ENCODE data around the gene USP28. TPM values are rescaled to one million over a fixed set of nuclear protein-coding genes. Genes with fewer than 3 reads are reported as not detected.

The USP28 gene
- polyA plus RNA-seq, 2 of the 4 experiments (the other 2 are of a cell fraction), result 15.4 to 31.3 TPM

- TF ChIP-seq PHF8 (IDR thresholded peaks at IDR 0.05; ENCODE audit: borderline replicate concordance, low read depth), result no peak
- no peak for TF ChIP-seq NFE2L2 (conservative IDR thresholded peaks at IDR 0.05; ENCODE audit: low read length)
- no peak for TF ChIP-seq BCL3 (IDR thresholded peaks at IDR 0.05)
- Histone ChIP-seq H3K27ac (peak overlapping the region; percentile 95 to 96), H3K4me1 (peaks cover 11% of the 10 kb centered on the region; the same call in 2 of the 3 replicates), H3K4me2 (peak overlapping the region; percentile 79), H3K4me3 (peak overlapping the region; percentile 81), H3K9me3 (no peaks in the 10 kb centered on the region)
- ATAC-seq (no peak), FAIRE-seq (no peak), DNase-seq (ENCODE audit: low read depth in 1 of 2, low spot score in 1 of 2) (no peak)
- WGBS (ENCODE audit: missing lambda C conversion rate), result 61% methylated on average over 22 of the region's 24 CpGs
- ChIA-PET POLR2A (interaction anchor here (0.6 kb wide), 1 partner anchor 41 kb away, joined by 3 read pairs; no protein-coding TSS in a partner anchor), CTCF (interaction anchor here (3.8 kb wide), 1 partner anchor 20 kb away, joined by 15 read pairs; no protein-coding TSS in a partner anchor)
These were observed 864 bp upstream of the USP28 start for GRCh38 chr11:113876074-113876797.

- ChIA-PET CTCF (interaction anchor here (1.5 to 3.8 kb wide), 2 partner anchors 21 to 387 kb away, joined by 6 to 15 read pairs; no protein-coding TSS in a partner anchor), POLR2A (interaction anchor here (0.6 to 1.6 kb wide), 2 partner anchors 10 to 21 kb away, joined by 3 to 7 read pairs; no protein-coding TSS in a partner anchor)
- H3K9me3 ChIP-seq, result no peaks in the 10 kb centered on the region
- ATAC-seq (peak in 1 of 2 experiments; percentile 33; a peak in 2 of 6 replicates), FAIRE-seq (no peak), DNase-seq (ENCODE audit: low read depth in 1 of 2, low spot score in 1 of 2) (peak in 1 of 2 experiments; percentile 7)
- TF ChIP-seq PHF8 (IDR thresholded peaks at IDR 0.05; ENCODE audit: borderline replicate concordance, low read depth) (no peak), CBX2 (IDR thresholded peaks at IDR 0.05; ENCODE audit: borderline replicate concordance, low read depth) (no peak), RFX5 (IDR thresholded peaks at IDR 0.05) (no peak), CHD2 (IDR thresholded peaks at IDR 0.05; ENCODE audit: low read length, partially characterized antibody) (no peak), SREBF2 (IDR thresholded peaks at IDR 0.05) (no peak), MYC (IDR thresholded peaks at IDR 0.05; ENCODE audit: borderline replicate concordance, low read length) (no peak), MAFK (IDR thresholded peaks at IDR 0.05; ENCODE audit: partially characterized antibody) (no peak), KDM1A (IDR thresholded peaks at IDR 0.05; ENCODE audit: low read depth) (no peak), POLR2AphosphoS2 (conservative IDR thresholded peaks at IDR 0.05; ENCODE audit: low read length) (no peak), ZC3H11A (IDR thresholded peaks at IDR 0.05) (no peak), BHLHE40 (IDR thresholded peaks at IDR 0.05; ENCODE audit: low read depth, low read length) (no peak), TP53 (CRISPR knock-in tag; IDR thresholded peaks at IDR 0.05) (no peak), RNF2 (IDR thresholded peaks at IDR 0.05; ENCODE audit: borderline replicate concordance, low read depth) (no peak)
- H3K4me3 ChIP-seq, result peak overlapping the region; percentile 81
- H3K27ac ChIP-seq, result peak overlapping the region; percentile 82 to 96
- peak overlapping the region; percentile 69 for H3K4me2 ChIP-seq
- H3K4me1 ChIP-seq, result peaks cover 11% of the 10 kb centered on the region; the same call in 2 of the 3 replicates
- WGBS (ENCODE audit: missing lambda C conversion rate), result 6% methylated on average over 19 of the region's 19 CpGs
These were observed 665 bp downstream of the USP28 start for GRCh38 chr11:113874581-113875233.

- ATAC-seq, result no peak
- Histone ChIP-seq H3K4me3 (peak overlapping the region; percentile 81), H3K4me1 (peaks cover 11% of the 10 kb centered on the region; the same call in 2 of the 3 replicates), H3K4me2 (peak overlapping the region; percentile 69), H3K27ac (no peak overlapping the region), H3K9me3 (no peaks in the 10 kb centered on the region)
- FAIRE-seq, result no peak
- ChIA-PET CTCF (interaction anchor here (1.0 to 3.8 kb wide), 3 partner anchors 22 to 387 kb away, joined by 3 to 15 read pairs (median 6); no protein-coding TSS in a partner anchor), POLR2A (interaction anchor here (0.6 to 1.6 kb wide), 2 partner anchors 10 to 22 kb away, joined by 3 to 7 read pairs; no protein-coding TSS in a partner anchor)
- WGBS (ENCODE audit: missing lambda C conversion rate), result 90% methylated on average over 17 of the region's 19 CpGs
- TF ChIP-seq E2F6 (IDR thresholded peaks at IDR 0.05; ENCODE audit: borderline replicate concordance, low read depth) (no peak), GATA3 (IDR thresholded peaks at IDR 0.05; ENCODE audit: borderline replicate concordance) (no peak), ESRRA (IDR thresholded peaks at IDR 0.05; ENCODE audit: borderline replicate concordance, low read length) (no peak), USF2 (IDR thresholded peaks at IDR 0.05) (no peak), HES2 (IDR thresholded peaks at IDR 0.05) (no peak), SREBF2 (IDR thresholded peaks at IDR 0.05) (no peak), MAZ (IDR thresholded peaks at IDR 0.05; ENCODE audit: borderline replicate concordance, low read depth, low read length) (no peak)
- DNase-seq (ENCODE audit: low read depth in 1 of 2, low spot score in 1 of 2), result no peak
These were observed 1.3 kb downstream of the USP28 start for GRCh38 chr11:113874096-113874495.

All from A549 (cell line).